Right renal pelvis (tissue), 4 donors: ENCODE data around the gene EID3. TPM values are rescaled to one million over a fixed set of nuclear protein-coding genes. Genes with fewer than 3 reads are reported as not detected.

ENCODE experiments used
- DNase-seq, 4 donors: peaks; one replicate each; pipeline ENCODE4 v3.0.0-alpha.2; 2013; ENCODE audit warnings: low read depth in 4 of 4, low spot score in 3 of 4, missing footprints in 1 of 4
- polyA plus RNA-seq, 4 donors: library from polyadenylated mRNA; unstranded; fragments of 120-200 nt; gene quantifications; one replicate each; pipeline ENCODE4 v1.2.1, GENCODE V29; 2013; ENCODE audit not compliant: insufficient read length in 4 of 4

The EID3 gene
- polyA plus RNA-seq, 4 donors: 4.3 to 4.8 (median 4.6) TPM

- no peak for DNase-seq
These were observed 49.8 kb downstream of the EID3 start for GRCh38 chr12:104353012-104353981.

GRCh38 chr12:104354167-104354867 is 50.8 kb downstream of the EID3 start:
- DNase-seq: no peak

Other genes starting within 250 kb of the EID3 start
- gene HCFC2, start 239.2 kb upstream of the EID3 start, polyA plus RNA-seq: 10 to 100 TPM; 13.6 to 19.4 (median 18.1) TPM
- 100 to 1,000 TPM in 3 of 4 donors, 10 to 100 TPM in 1; 90.1 to 113 (median 107) TPM for gene NFYB, start 165.5 kb upstream of the EID3 start, polyA plus RNA-seq
- gene TXNRD1, start 88.0 kb upstream of the EID3 start, polyA plus RNA-seq: 10 to 100 TPM; 56.3 to 75.0 (median 66.2) TPM
- 1 to 10 TPM; 7.1 to 8.3 (median 7.7) TPM for gene CHST11, start 153.2 kb downstream of the EID3 start, polyA plus RNA-seq